Spleen (tissue), 7 donors: ENCODE results near the gene DCXR.

Source experiments
- POLR2A ChIP-seq, 3 donors: fragments of 450-650 bp; IDR thresholded peaks; one replicate each; pipeline ENCODE4 v1.5.1; 2017; ENCODE audit warnings: antibody characterized with exemption in 3 of 3, mild to moderate bottlenecking in 1 of 3
- TF ChIP-seq, protein P1 (sequence below), 11 experiments: fragments of 200-600 bp in 7 of 11; fragments of 450-650 bp in 4 of 11; sonication (generic) in 4 of 11; IDR thresholded peaks in 8 of 11; conservative IDR thresholded peaks in 3 of 11; 1 replicate in 7 of 11; 2 replicates in 4 of 11; pipeline versions ENCODE4 v1.4.0 to v1.8.0; 2016 to 2021; ENCODE audit warnings: antibody characterized with exemption in 11 of 11, inconsistent platforms in 4 of 11, mild to moderate bottlenecking in 1 of 11
- donor health status: DM: no; HTN: no; CAD: no; lungs with moderate emphysema.
- donor health status: DM: no; HTN: no; CAD: no.
- donor health status: DM: no; HTN: no; CAD: no.

DNA sequence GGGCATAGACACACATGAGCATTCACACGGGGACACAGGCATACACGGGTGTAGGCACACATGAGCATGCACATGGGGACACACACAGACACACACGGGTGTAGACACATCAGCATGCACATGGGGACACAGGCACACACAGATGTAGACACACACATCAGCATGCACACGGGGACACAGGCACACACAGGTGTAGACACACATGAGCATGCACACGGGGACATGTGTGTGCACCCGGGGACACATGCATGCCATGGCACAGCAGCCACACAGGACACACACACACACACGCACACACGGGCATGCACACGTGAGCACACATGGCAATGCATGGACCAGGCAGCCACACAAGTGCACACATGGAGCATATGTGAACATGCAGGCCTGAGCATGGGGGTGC is 5.2 kb upstream of the DCXR start:
- TF ChIP-seq, protein P1, sequence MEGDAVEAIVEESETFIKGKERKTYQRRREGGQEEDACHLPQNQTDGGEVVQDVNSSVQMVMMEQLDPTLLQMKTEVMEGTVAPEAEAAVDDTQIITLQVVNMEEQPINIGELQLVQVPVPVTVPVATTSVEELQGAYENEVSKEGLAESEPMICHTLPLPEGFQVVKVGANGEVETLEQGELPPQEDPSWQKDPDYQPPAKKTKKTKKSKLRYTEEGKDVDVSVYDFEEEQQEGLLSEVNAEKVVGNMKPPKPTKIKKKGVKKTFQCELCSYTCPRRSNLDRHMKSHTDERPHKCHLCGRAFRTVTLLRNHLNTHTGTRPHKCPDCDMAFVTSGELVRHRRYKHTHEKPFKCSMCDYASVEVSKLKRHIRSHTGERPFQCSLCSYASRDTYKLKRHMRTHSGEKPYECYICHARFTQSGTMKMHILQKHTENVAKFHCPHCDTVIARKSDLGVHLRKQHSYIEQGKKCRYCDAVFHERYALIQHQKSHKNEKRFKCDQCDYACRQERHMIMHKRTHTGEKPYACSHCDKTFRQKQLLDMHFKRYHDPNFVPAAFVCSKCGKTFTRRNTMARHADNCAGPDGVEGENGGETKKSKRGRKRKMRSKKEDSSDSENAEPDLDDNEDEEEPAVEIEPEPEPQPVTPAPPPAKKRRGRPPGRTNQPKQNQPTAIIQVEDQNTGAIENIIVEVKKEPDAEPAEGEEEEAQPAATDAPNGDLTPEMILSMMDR (IDR thresholded peaks at IDR 0.05 in 8 of 11, conservative IDR thresholded peaks at IDR 0.05 in 3 of 11): no peak
- no peak for TF ChIP-seq POLR2A (IDR thresholded peaks at IDR 0.05)
